ENCODE measurements around the gene MAML2. TPM values are rescaled to one million over a fixed set of nuclear protein-coding genes. Genes with fewer than 3 reads are reported as not detected.
A peak's percentile ranks its signal among the peaks of the same experiment; 100 is the strongest.

The MAML2 gene
- total RNA-seq, 1 donor from 2014 or later: 5.2 TPM

GRCh38 chr11:96264364-96264763, 78.6 kb downstream of the MAML2 start:
- no peak overlapping the region for H3K27ac ChIP-seq (ENCODE audit: low read depth, low read length)
- H3K36me3 ChIP-seq (ENCODE audit: control insufficient read depth in 3 of 3, insufficient read depth in 3 of 3, low read length in 3 of 3): no peaks in the 10 kb centered on the region
- no peak overlapping the region for H3K9ac ChIP-seq (ENCODE audit: low read depth in 1 of 3, low read length in 3 of 3)
- H3K4me3 ChIP-seq (ENCODE audit: low read length in 3 of 3): no peak overlapping the region
- H3K4me1 ChIP-seq (ENCODE audit: control insufficient read depth in 3 of 3, insufficient read depth in 3 of 3, low read length in 3 of 3): peaks cover 4 to 5% (median 4%) of the 10 kb centered on the region in 3 donors
- no peaks in the 10 kb centered on the region for H3K9me3 ChIP-seq (ENCODE audit: control insufficient read depth in 3 of 3, low read length in 3 of 3)
- H3K27me3 ChIP-seq (ENCODE audit: control insufficient read depth in 3 of 3, insufficient read depth in 3 of 3, low read length in 3 of 3): no peaks in the 10 kb centered on the region

DNA sequence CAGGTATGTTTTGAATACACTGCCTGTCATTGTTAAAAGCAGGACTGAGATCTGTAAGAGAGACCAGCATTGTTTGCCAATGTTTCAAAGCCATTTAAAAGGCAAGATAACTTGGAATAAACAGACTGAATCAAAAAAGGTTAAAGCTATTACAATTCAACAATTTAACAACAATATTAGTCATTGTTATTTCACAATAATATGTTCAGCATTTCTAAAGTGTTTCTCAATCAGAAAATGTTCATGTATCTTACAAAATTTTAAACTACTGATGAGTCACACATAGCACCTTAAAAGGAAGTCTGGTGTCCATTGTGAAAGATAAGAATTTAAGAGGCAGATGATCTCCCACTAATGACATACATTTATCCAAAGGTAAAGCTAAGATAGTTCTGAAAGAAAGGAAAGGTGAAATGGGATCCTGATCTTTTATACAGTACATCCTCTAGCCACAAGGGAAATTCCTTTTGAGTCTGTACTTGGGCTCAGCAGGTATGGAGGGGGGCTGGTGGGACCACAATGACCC, 79.7 kb downstream of the MAML2 start:
- H3K36me3 ChIP-seq (ENCODE audit: control insufficient read depth in 3 of 3, insufficient read depth in 3 of 3, low read length in 3 of 3): no peaks in the 10 kb centered on the region
- no peaks in the 10 kb centered on the region for H3K27me3 ChIP-seq (ENCODE audit: control insufficient read depth in 3 of 3, insufficient read depth in 3 of 3, low read length in 3 of 3)
- no peak overlapping the region for H3K4me3 ChIP-seq (ENCODE audit: low read length in 3 of 3)
- peak overlapping the region; percentile 31 for H3K27ac ChIP-seq (ENCODE audit: low read depth, low read length)
- H3K9me3 ChIP-seq (ENCODE audit: control insufficient read depth in 3 of 3, low read length in 3 of 3): no peaks in the 10 kb centered on the region
- H3K4me1 ChIP-seq (ENCODE audit: control insufficient read depth in 3 of 3, insufficient read depth in 3 of 3, low read length in 3 of 3): peaks cover 9 to 14% (median 9%) of the 10 kb centered on the region in 3 donors
- no peak overlapping the region for H3K9ac ChIP-seq (ENCODE audit: low read depth in 1 of 3, low read length in 3 of 3)

- peaks cover 12 to 15% (median 14%) of the 10 kb centered on the region in 3 donors for H3K4me1 ChIP-seq (ENCODE audit: control insufficient read depth in 3 of 3, insufficient read depth in 3 of 3, low read length in 3 of 3)
- H3K27me3 ChIP-seq (ENCODE audit: control insufficient read depth in 3 of 3, insufficient read depth in 3 of 3, low read length in 3 of 3): no peaks in the 10 kb centered on the region
- no peaks in the 10 kb centered on the region for H3K9me3 ChIP-seq (ENCODE audit: control insufficient read depth in 3 of 3, low read length in 3 of 3)
- no peak overlapping the region for H3K4me3 ChIP-seq (ENCODE audit: low read length in 3 of 3)
- H3K27ac ChIP-seq (ENCODE audit: low read depth, low read length): no peak overlapping the region
- no peaks in the 10 kb centered on the region for H3K36me3 ChIP-seq (ENCODE audit: control insufficient read depth in 3 of 3, insufficient read depth in 3 of 3, low read length in 3 of 3)
- H3K9ac ChIP-seq (ENCODE audit: low read depth in 1 of 3, low read length in 3 of 3): no peak overlapping the region
Measured at GRCh38 chr11:96260532-96260931, 82.5 kb downstream of the MAML2 start.

DNA sequence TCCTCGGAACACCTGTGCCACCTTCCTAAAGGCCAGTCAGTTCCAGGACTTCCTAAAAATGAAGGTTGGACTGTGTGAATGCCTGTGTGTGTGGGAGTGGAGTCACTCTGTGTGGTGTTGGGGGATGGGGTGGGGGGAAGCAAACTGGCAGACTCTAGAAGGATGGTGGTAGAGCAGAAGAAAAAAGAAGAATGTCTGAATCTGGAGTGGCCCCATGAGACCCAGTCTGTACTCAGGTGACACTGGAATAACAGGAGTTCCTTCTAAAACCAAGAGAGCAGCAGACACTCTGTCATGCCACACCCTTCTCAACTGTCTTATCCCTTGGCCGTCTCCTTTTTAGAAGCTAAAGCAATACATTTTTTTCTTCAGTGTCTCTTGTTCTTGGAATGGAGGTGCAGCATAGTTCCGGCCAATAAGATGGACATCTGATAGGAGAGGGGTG, 82.9 kb downstream of the MAML2 start:
- H3K9ac ChIP-seq (ENCODE audit: low read depth in 1 of 3, low read length in 3 of 3): no peak overlapping the region
- no peaks in the 10 kb centered on the region for H3K36me3 ChIP-seq (ENCODE audit: control insufficient read depth in 3 of 3, insufficient read depth in 3 of 3, low read length in 3 of 3)
- no peaks in the 10 kb centered on the region for H3K9me3 ChIP-seq (ENCODE audit: control insufficient read depth in 3 of 3, low read length in 3 of 3)
- H3K4me3 ChIP-seq (ENCODE audit: low read length in 3 of 3): no peak overlapping the region
- no peaks in the 10 kb centered on the region for H3K27me3 ChIP-seq (ENCODE audit: control insufficient read depth in 3 of 3, insufficient read depth in 3 of 3, low read length in 3 of 3)
- H3K4me1 ChIP-seq (ENCODE audit: control insufficient read depth in 3 of 3, insufficient read depth in 3 of 3, low read length in 3 of 3): peaks cover 12 to 15% (median 14%) of the 10 kb centered on the region in 3 donors
- no peak overlapping the region for H3K27ac ChIP-seq (ENCODE audit: low read depth, low read length)

GRCh38 chr11:96259134-96259830, 83.7 kb downstream of the MAML2 start:
- no peaks in the 10 kb centered on the region for H3K27me3 ChIP-seq (ENCODE audit: control insufficient read depth in 3 of 3, insufficient read depth in 3 of 3, low read length in 3 of 3)
- H3K36me3 ChIP-seq (ENCODE audit: control insufficient read depth in 3 of 3, insufficient read depth in 3 of 3, low read length in 3 of 3): no peaks in the 10 kb centered on the region
- H3K27ac ChIP-seq (ENCODE audit: low read depth, low read length): peak overlapping the region; percentile 11
- peaks cover 12 to 15% (median 14%) of the 10 kb centered on the region in 3 donors for H3K4me1 ChIP-seq (ENCODE audit: control insufficient read depth in 3 of 3, insufficient read depth in 3 of 3, low read length in 3 of 3)
- no peak overlapping the region for H3K9ac ChIP-seq (ENCODE audit: low read depth in 1 of 3, low read length in 3 of 3)
- H3K4me3 ChIP-seq (ENCODE audit: low read length in 3 of 3): no peak overlapping the region
- no peaks in the 10 kb centered on the region for H3K9me3 ChIP-seq (ENCODE audit: control insufficient read depth in 3 of 3, low read length in 3 of 3)

DNA sequence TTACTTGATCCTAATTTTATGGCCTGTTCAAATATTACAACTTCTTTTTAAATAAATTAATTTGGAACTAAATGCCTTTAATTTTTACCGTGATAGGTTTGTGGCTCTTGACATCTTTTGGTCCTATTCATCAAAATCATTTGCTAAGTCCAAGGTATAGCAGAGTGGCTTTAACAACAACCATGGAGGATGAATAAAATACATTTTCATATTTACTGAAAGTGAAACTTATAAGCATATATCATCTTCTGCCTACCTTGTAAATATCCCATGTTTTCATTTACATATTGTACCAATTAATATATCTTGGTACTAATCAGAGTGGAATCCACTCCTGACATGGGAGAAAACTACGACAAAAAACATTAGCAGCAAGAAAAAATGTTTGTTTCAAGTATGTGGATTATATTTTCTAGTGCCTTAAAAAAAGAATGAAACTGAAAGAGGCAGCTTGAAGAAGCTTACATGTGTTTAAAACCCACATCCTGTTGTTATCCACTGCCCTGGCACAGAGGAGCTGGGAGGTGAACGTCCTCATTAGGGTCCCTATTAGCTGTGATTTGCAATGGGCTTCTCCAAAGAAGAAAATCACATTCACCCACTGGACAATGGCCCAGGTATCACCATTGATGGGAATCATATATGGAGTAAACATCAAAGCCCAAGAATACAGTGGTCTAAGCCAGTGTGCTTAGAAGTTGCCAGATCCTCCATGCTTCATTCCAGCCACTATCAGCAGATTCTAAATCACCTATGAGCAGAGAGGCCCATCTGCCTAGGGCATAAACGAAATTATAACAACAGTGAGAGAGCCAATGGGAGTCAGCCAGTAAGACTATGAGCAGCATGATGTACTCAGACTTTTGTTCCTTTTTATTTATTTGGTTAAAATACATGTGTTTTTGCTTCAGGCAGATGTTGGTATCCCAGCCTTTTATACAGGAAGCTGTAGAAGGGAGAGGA, 84.7 kb downstream of the MAML2 start:
- Histone ChIP-seq H3K9me3 (ENCODE audit: control insufficient read depth in 3 of 3, low read length in 3 of 3) (no peaks in the 10 kb centered on the region), H3K4me1 (ENCODE audit: control insufficient read depth in 3 of 3, insufficient read depth in 3 of 3, low read length in 3 of 3) (peaks cover 12 to 15% (median 14%) of the 10 kb centered on the region in 3 donors), H3K9ac (ENCODE audit: low read depth in 1 of 3, low read length in 3 of 3) (no peak overlapping the region), H3K36me3 (ENCODE audit: control insufficient read depth in 3 of 3, insufficient read depth in 3 of 3, low read length in 3 of 3) (no peaks in the 10 kb centered on the region), H3K27ac (ENCODE audit: low read depth, low read length) (peak overlapping the region; percentile 11), H3K4me3 (ENCODE audit: low read length in 3 of 3) (peak overlapping the region in 1 of 3 donors; percentile 24), H3K27me3 (ENCODE audit: control insufficient read depth in 3 of 3, insufficient read depth in 3 of 3, low read length in 3 of 3) (no peaks in the 10 kb centered on the region)

- Histone ChIP-seq H3K27me3 (ENCODE audit: control insufficient read depth in 3 of 3, insufficient read depth in 3 of 3, low read length in 3 of 3) (no peaks in the 10 kb centered on the region), H3K4me1 (ENCODE audit: control insufficient read depth in 3 of 3, insufficient read depth in 3 of 3, low read length in 3 of 3) (peaks cover 12 to 15% (median 14%) of the 10 kb centered on the region in 3 donors), H3K9me3 (ENCODE audit: control insufficient read depth in 3 of 3, low read length in 3 of 3) (no peaks in the 10 kb centered on the region), H3K4me3 (ENCODE audit: low read length in 3 of 3) (no peak overlapping the region), H3K27ac (ENCODE audit: low read depth, low read length) (no peak overlapping the region), H3K36me3 (ENCODE audit: control insufficient read depth in 3 of 3, insufficient read depth in 3 of 3, low read length in 3 of 3) (no peaks in the 10 kb centered on the region), H3K9ac (ENCODE audit: low read depth in 1 of 3, low read length in 3 of 3) (no peak overlapping the region)
Measured at GRCh38 chr11:96257036-96257435, 86.0 kb downstream of the MAML2 start.

DNA sequence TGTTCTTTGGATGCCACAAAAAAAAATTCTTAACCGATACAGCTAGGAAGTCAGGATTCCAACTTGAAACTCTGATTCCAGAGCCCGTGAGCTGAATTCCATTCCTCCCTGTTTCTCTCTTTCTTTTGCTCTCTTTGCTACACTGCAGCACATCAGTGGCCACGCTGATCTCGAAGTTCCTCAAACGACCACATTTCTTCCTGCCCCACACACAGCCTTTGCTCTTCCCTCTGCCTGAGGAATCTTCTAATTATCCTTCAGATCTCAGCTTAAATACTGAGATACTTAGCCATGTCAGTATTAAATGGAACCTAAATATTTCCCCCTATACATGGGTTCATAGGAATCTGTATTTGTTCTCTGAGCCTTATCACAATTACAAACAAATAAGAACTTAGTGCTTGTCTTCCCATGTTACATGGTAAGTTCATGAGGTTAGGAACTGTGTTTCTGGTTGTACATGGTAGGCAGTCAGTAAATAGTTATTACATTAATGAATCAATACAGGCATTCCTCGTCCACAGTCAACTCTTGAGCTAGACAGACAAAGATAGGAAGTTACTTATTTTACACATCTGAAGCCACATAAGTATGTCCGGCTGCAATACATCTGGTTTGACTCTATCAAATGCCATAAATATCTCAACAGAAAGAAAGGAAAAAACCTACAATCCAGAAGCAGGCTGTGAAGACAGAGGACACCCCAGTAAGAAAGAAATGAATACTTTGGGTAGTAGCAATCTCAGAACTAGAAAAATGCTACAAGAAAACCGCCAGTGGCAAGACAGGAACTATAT, 86.6 kb downstream of the MAML2 start:
- Histone ChIP-seq H3K27me3 (ENCODE audit: control insufficient read depth in 3 of 3, insufficient read depth in 3 of 3, low read length in 3 of 3) (no peaks in the 10 kb centered on the region), H3K36me3 (ENCODE audit: control insufficient read depth in 3 of 3, insufficient read depth in 3 of 3, low read length in 3 of 3) (no peaks in the 10 kb centered on the region), H3K4me3 (ENCODE audit: low read length in 3 of 3) (no peak overlapping the region), H3K27ac (ENCODE audit: low read depth, low read length) (no peak overlapping the region), H3K9ac (ENCODE audit: low read depth in 1 of 3, low read length in 3 of 3) (no peak overlapping the region), H3K4me1 (ENCODE audit: control insufficient read depth in 3 of 3, insufficient read depth in 3 of 3, low read length in 3 of 3) (peaks cover 12 to 15% (median 14%) of the 10 kb centered on the region in 3 donors), H3K9me3 (ENCODE audit: control insufficient read depth in 3 of 3, low read length in 3 of 3) (no peaks in the 10 kb centered on the region)

GRCh38 chr11:96254854-96255253, 88.1 kb downstream of the MAML2 start:
- no peaks in the 10 kb centered on the region for H3K36me3 ChIP-seq (ENCODE audit: control insufficient read depth in 3 of 3, insufficient read depth in 3 of 3, low read length in 3 of 3)
- H3K4me3 ChIP-seq (ENCODE audit: low read length in 3 of 3): no peak overlapping the region
- H3K27ac ChIP-seq (ENCODE audit: low read depth, low read length): no peak overlapping the region
- H3K9me3 ChIP-seq (ENCODE audit: control insufficient read depth in 3 of 3, low read length in 3 of 3): no peaks in the 10 kb centered on the region
- no peaks in the 10 kb centered on the region for H3K27me3 ChIP-seq (ENCODE audit: control insufficient read depth in 3 of 3, insufficient read depth in 3 of 3, low read length in 3 of 3)
- H3K4me1 ChIP-seq (ENCODE audit: control insufficient read depth in 3 of 3, insufficient read depth in 3 of 3, low read length in 3 of 3): peaks cover 12 to 14% (median 12%) of the 10 kb centered on the region in 3 donors
- no peak overlapping the region for H3K9ac ChIP-seq (ENCODE audit: low read depth in 1 of 3, low read length in 3 of 3)
